GM18858 (cell line): Measurements from ENCODE around the gene CMA1.
"Not testable (repeated sequence)": the region's sequence is repeated elsewhere in the genome, so short reads cannot be mapped to it uniquely, and the experiment has no call there.

Experiments used
- ATAC-seq: cut with Tn5 transposase; IDR thresholded peaks from one replicate; pipeline ENCODE4 v1.9.1; 2021; ENCODE audit not compliant: unreplicated experiment

The CMA1 gene

GRCh38 chr14:24508155-24508840 lies at the start of gene CMA1:
CMA1 (minus strand) TSS chr14:24508265; CDS start chr14:24508235, 30 bp downstream.
- peak; percentile 54 for ATAC-seq

GRCh38 chr14:24556756-24557155 lies 48.7 kb upstream of the CMA1 start:
- ATAC-seq: no peak

GRCh38 chr14:24549064-24549463 lies 41.0 kb upstream of the CMA1 start:
- not testable (repeated sequence) for ATAC-seq

- no peak for ATAC-seq
Measured at GRCh38 chr14:24542346-24542936, 34.4 kb upstream of the CMA1 start.

GRCh38 chr14:24535737-24536136 lies 27.7 kb upstream of the CMA1 start:
- no peak for ATAC-seq

- no peak for ATAC-seq
Measured at GRCh38 chr14:24534286-24534685, 26.2 kb upstream of the CMA1 start.

- ATAC-seq: not testable (repeated sequence)
Measured at GRCh38 chr14:24525877-24526620, 18.0 kb upstream of the CMA1 start.

- ATAC-seq: no peak
Measured at GRCh38 chr14:24518851-24519250, 10.8 kb upstream of the CMA1 start.

- ATAC-seq: no peak
Measured at GRCh38 chr14:24514209-24514608, 6.1 kb upstream of the CMA1 start.

- ATAC-seq: no peak
Measured at GRCh38 chr14:24513009-24513408, 4.9 kb upstream of the CMA1 start.

GRCh38 chr14:24506443-24506842 lies 1.6 kb downstream of the CMA1 start:
- no peak for ATAC-seq

GRCh38 chr14:24504425-24504950 lies 3.6 kb downstream of the CMA1 start:
- ATAC-seq: no peak

GRCh38 chr14:24491586-24492408 lies 16.3 kb downstream of the CMA1 start:
- ATAC-seq: not testable (repeated sequence)

GRCh38 chr14:24483604-24484252 lies 24.3 kb downstream of the CMA1 start:
- peak; percentile 40 for ATAC-seq

- not testable (repeated sequence) for ATAC-seq
Measured at GRCh38 chr14:24482699-24483303, 25.3 kb downstream of the CMA1 start.

- peak; percentile 74 for ATAC-seq
Measured at GRCh38 chr14:24481622-24482324, 26.3 kb downstream of the CMA1 start.

GRCh38 chr14:24479999-24480398 lies 28.1 kb downstream of the CMA1 start:
- not testable (repeated sequence) for ATAC-seq

GRCh38 chr14:24475261-24475660 lies 32.8 kb downstream of the CMA1 start:
- no peak for ATAC-seq

GRCh38 chr14:24473211-24473610 lies 34.9 kb downstream of the CMA1 start:
- no peak for ATAC-seq
